ENCODE results near the gene H2BK1.

Gene H2BK1

GRCh38 chr7:151189038-151189437 is 21.2 kb downstream of the H2BK1 start:
- TF ChIP-seq CTCF (IDR thresholded peaks at IDR 0.05; ENCODE audit: insufficient read depth, low read length, missing control alignments), result no peak
- ChIA-PET CTCF (interaction anchor here (2.0 kb wide), 1 partner anchor 17 kb away, joined by 6 read pairs; no protein-coding TSS in a partner anchor), POLR2A (no interaction called here)
- no peak for DNase-seq (ENCODE audit: low read depth, low spot score)
- no peak overlapping the region for H3K4me3 ChIP-seq (ENCODE audit: low read depth, low read length)

- ChIA-PET CTCF (interaction anchor here (0.7 to 2.0 kb wide), 4 partner anchors 9 to 83 kb away, joined by 3 to 6 read pairs (median 4); no protein-coding TSS in a partner anchor), POLR2A (interaction anchor here (0.6 kb wide), 1 partner anchor 36 kb away, joined by 3 read pairs; no protein-coding TSS in a partner anchor)
- DNase-seq (ENCODE audit: low read depth, low spot score), result no peak
- H3K4me3 ChIP-seq (ENCODE audit: low read depth, low read length), result no peak overlapping the region
- no peak for TF ChIP-seq CTCF (IDR thresholded peaks at IDR 0.05; ENCODE audit: insufficient read depth, low read length, missing control alignments)
These were observed 22.1 kb downstream of the H2BK1 start for GRCh38 chr7:151188252-151188542.

GRCh38 chr7:151187409-151188251 is 22.7 kb downstream of the H2BK1 start:
- H3K4me3 ChIP-seq (ENCODE audit: low read depth, low read length), result no peak overlapping the region
- DNase-seq (ENCODE audit: low read depth, low spot score), result no peak
- ChIA-PET CTCF (interaction anchor here (0.7 to 2.0 kb wide), 5 partner anchors 9 to 84 kb away, joined by 3 to 7 read pairs (median 4); no protein-coding TSS in a partner anchor), POLR2A (interaction anchor here (0.6 kb wide), 1 partner anchor 36 kb away, joined by 3 read pairs; no protein-coding TSS in a partner anchor)
- TF ChIP-seq CTCF (IDR thresholded peaks at IDR 0.05; ENCODE audit: insufficient read depth, low read length, missing control alignments), result no peak

- TF ChIP-seq CTCF (IDR thresholded peaks at IDR 0.05; ENCODE audit: insufficient read depth, low read length, missing control alignments), result no peak
- H3K4me3 ChIP-seq (ENCODE audit: low read depth, low read length), result no peak within 1 kb of the TSS
- no peak for DNase-seq (ENCODE audit: low read depth, low spot score)
- ChIA-PET CTCF (interaction anchor here (1.3 to 2.0 kb wide), 3 partner anchors 10 to 15 kb away, joined by 3 to 7 read pairs (median 6); no protein-coding TSS in a partner anchor), POLR2A (interaction anchor here (0.6 kb wide), 1 partner anchor 93 kb away, joined by 3 read pairs; no protein-coding TSS in a partner anchor)
These were observed 23.5 kb downstream of the H2BK1 start, which contains the start of gene ASB10 for GRCh38 chr7:151186640-151187408. TSS of gene ASB10 (minus strand) at chr7:151187250. CDS start at chr7:151187130, 120 bp downstream.

- TF ChIP-seq CTCF (IDR thresholded peaks at IDR 0.05; ENCODE audit: insufficient read depth, low read length, missing control alignments), result no peak
- DNase-seq (ENCODE audit: low read depth, low spot score), result no peak
- ChIA-PET POLR2A (interaction anchor here (0.6 kb wide), 1 partner anchor 92 kb away, joined by 3 read pairs; no protein-coding TSS in a partner anchor), CTCF (interaction anchor here (0.6 to 1.8 kb wide), 3 partner anchors 9 to 23 kb away, joined by 3 to 7 read pairs (median 4); no protein-coding TSS in a partner anchor)
- H3K4me3 ChIP-seq (ENCODE audit: low read depth, low read length), result no peak overlapping the region
These were observed 24.3 kb downstream of the H2BK1 start for GRCh38 chr7:151185762-151186639.

Measured in AG04449 (cell line).